ENCODE measurements around the gene AMOTL2.

The AMOTL2 gene

DNA sequence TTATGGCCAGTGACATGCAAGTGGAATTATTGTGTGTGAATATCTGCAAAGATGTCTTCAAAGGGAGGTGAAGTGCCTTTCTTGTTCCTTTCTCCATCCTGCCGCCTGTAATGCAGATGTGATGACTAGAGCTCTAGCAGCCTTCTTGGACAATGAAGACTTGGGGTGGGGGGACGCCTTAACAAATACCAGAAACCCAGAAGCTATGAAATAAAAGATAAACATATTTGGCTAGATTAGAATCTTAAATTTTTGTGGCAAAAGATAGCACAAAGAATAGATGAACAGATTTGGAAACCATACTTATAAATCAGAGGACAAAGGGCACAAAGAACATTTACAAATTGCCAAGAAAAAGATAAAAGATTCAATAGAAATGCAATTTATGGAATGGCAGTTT is 56.1 kb downstream of the AMOTL2 start:
- no peak overlapping the region for H3K9ac ChIP-seq (ENCODE audit: low read depth in 1 of 2, low read length in 2 of 2)
- H3K9me3 ChIP-seq (ENCODE audit: control insufficient read depth in 2 of 2, low read length in 2 of 2) = no peaks in the 10 kb centered on the region
- peaks cover 9 to 13% of the 10 kb centered on the region in 2 donors for H3K4me1 ChIP-seq (ENCODE audit: control insufficient read depth in 2 of 2, insufficient read depth in 2 of 2, low read length in 2 of 2)
- no peaks in the 10 kb centered on the region for H3K27me3 ChIP-seq (ENCODE audit: control insufficient read depth in 2 of 2, insufficient read depth in 2 of 2, low read length in 2 of 2)
- no peak overlapping the region for H3K4me3 ChIP-seq (ENCODE audit: low read length in 2 of 2)
- no peak overlapping the region for H3K27ac ChIP-seq (ENCODE audit: low read depth in 2 of 2, low read length in 2 of 2)
- no peaks in the 10 kb centered on the region for H3K36me3 ChIP-seq (ENCODE audit: control insufficient read depth in 2 of 2, insufficient read depth in 2 of 2, low read length in 2 of 2)

- Histone ChIP-seq H3K27ac (ENCODE audit: low read depth in 2 of 2, low read length in 2 of 2) (no peak overlapping the region), H3K27me3 (ENCODE audit: control insufficient read depth in 2 of 2, insufficient read depth in 2 of 2, low read length in 2 of 2) (no peaks in the 10 kb centered on the region), H3K9me3 (ENCODE audit: control insufficient read depth in 2 of 2, low read length in 2 of 2) (no peaks in the 10 kb centered on the region)
Observed at GRCh38 chr3:134317106-134317947, 56.9 kb downstream of the AMOTL2 start.

DNA sequence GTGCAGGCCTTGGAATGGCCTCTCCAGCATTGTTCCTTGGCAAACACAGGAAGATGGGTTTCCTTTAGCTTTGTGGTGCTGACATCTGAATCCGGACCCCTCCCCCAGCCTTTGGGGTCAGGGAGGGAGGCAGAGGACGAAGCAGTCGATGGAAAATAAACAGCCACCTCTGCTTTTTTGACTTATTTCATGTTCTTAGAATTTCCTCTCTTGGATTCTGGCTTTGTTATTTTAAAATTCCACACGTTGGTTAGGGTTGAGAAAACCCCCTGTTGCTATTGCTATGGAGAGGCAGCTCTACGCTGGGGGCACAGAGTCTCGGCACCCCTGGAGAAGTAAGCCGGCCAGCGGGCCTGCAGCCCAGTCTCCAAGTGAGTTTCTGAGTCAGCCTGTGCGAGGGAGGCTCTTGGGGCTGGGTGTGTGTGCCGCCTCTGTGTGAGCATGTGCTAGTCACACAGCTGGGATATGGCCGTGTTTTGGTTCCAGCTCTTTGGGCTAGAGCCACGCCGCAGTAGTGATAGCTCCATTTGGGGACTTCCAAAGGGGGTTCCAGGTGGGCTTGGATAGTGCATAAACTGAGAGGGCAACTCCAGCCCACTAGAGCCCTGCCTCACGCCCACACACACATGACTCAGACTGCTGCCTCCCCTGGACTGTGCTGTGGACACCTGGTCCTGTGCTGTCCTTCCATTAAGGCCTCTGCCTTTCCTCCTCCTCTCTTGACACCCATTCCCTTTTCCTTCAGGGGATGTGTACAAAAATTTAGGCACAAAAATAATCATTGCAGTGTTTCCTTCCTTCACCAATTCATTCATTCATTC is 58.8 kb downstream of the AMOTL2 start:
- H3K9ac ChIP-seq (ENCODE audit: low read depth in 1 of 2, low read length in 2 of 2) = no peak overlapping the region
- no peaks in the 10 kb centered on the region for H3K27me3 ChIP-seq (ENCODE audit: control insufficient read depth in 2 of 2, insufficient read depth in 2 of 2, low read length in 2 of 2)

More at GRCh38 chr3:134317106-134317947, 56.9 kb downstream of the AMOTL2 start:
- H3K9ac ChIP-seq (ENCODE audit: low read depth in 1 of 2, low read length in 2 of 2) = no peak overlapping the region
- peaks cover 9 to 13% of the 10 kb centered on the region in 2 donors for H3K4me1 ChIP-seq (ENCODE audit: control insufficient read depth in 2 of 2, insufficient read depth in 2 of 2, low read length in 2 of 2)
- H3K36me3 ChIP-seq (ENCODE audit: control insufficient read depth in 2 of 2, insufficient read depth in 2 of 2, low read length in 2 of 2) = no peaks in the 10 kb centered on the region
- H3K4me3 ChIP-seq (ENCODE audit: low read length in 2 of 2) = no peak overlapping the region

DNA sequence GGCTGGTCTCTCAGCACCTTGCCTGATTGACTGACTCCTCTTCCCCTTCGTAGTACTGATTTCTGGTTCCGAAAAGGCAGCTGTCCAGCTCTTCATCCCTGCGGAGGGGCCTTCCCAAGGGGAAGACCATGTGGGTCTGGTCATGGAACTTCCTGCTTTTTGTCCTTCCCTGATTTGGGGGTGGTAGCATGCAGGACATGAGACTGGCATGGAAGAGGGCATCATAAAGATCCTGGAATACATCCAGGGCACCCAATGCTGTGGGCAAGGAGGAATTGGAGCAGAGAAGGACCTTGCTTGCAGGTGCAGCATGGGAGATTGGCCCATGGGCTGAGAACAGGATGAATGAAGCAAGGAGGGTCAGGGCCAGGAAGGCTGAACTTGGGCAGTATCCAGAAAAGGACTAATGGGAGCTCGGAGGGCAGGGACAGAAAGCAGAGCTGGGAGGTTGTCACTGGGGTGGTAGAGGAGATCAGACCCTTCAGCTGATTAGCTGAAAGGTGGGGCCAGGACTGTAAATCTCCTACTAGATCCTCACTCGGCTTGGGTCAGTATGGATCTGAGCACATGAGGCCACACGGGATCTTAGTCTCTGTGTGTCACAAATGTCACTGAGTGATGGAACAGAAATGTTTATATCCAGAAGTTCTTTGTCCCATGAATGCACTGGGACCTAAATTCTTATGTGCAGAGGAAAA is 59.5 kb downstream of the AMOTL2 start:
- Histone ChIP-seq H3K4me1 (ENCODE audit: control insufficient read depth in 2 of 2, insufficient read depth in 2 of 2, low read length in 2 of 2) (peaks cover 15 to 21% of the 10 kb centered on the region in 2 donors), H3K27ac (ENCODE audit: low read depth in 2 of 2, low read length in 2 of 2) (peak overlapping the region; percentile 34 to 66), H3K27me3 (ENCODE audit: control insufficient read depth in 2 of 2, insufficient read depth in 2 of 2, low read length in 2 of 2) (no peaks in the 10 kb centered on the region), H3K9me3 (ENCODE audit: control insufficient read depth in 2 of 2, low read length in 2 of 2) (no peaks in the 10 kb centered on the region), H3K36me3 (ENCODE audit: control insufficient read depth in 2 of 2, insufficient read depth in 2 of 2, low read length in 2 of 2) (no peaks in the 10 kb centered on the region), H3K9ac (ENCODE audit: low read depth in 1 of 2, low read length in 2 of 2) (no peak overlapping the region), H3K4me3 (ENCODE audit: low read length in 2 of 2) (no peak overlapping the region)

More for the DNA sequence above, 58.8 kb downstream of the AMOTL2 start:
- Histone ChIP-seq H3K27ac (ENCODE audit: low read depth in 2 of 2, low read length in 2 of 2) (peak overlapping the region; percentile 34 to 66), H3K36me3 (ENCODE audit: control insufficient read depth in 2 of 2, insufficient read depth in 2 of 2, low read length in 2 of 2) (no peaks in the 10 kb centered on the region), H3K4me3 (ENCODE audit: low read length in 2 of 2) (no peak overlapping the region), H3K9me3 (ENCODE audit: control insufficient read depth in 2 of 2, low read length in 2 of 2) (no peaks in the 10 kb centered on the region), H3K4me1 (ENCODE audit: control insufficient read depth in 2 of 2, insufficient read depth in 2 of 2, low read length in 2 of 2) (peaks cover 9 to 13% of the 10 kb centered on the region in 2 donors)

GRCh38 chr3:134313847-134314587 is 60.2 kb downstream of the AMOTL2 start:
- H3K27ac ChIP-seq (ENCODE audit: low read depth in 2 of 2, low read length in 2 of 2) = peak overlapping the region; percentile 46 to 66
- H3K36me3 ChIP-seq (ENCODE audit: control insufficient read depth in 2 of 2, insufficient read depth in 2 of 2, low read length in 2 of 2) = no peaks in the 10 kb centered on the region
- H3K4me3 ChIP-seq (ENCODE audit: low read length in 2 of 2) = peak overlapping the region; percentile 48 to 66
- no peaks in the 10 kb centered on the region for H3K27me3 ChIP-seq (ENCODE audit: control insufficient read depth in 2 of 2, insufficient read depth in 2 of 2, low read length in 2 of 2)
- H3K4me1 ChIP-seq (ENCODE audit: control insufficient read depth in 2 of 2, insufficient read depth in 2 of 2, low read length in 2 of 2) = peaks cover 20 to 27% of the 10 kb centered on the region in 2 donors
- H3K9me3 ChIP-seq (ENCODE audit: control insufficient read depth in 2 of 2, low read length in 2 of 2) = no peaks in the 10 kb centered on the region
- H3K9ac ChIP-seq (ENCODE audit: low read depth in 1 of 2, low read length in 2 of 2) = peak overlapping the region; percentile 55 to 58

DNA sequence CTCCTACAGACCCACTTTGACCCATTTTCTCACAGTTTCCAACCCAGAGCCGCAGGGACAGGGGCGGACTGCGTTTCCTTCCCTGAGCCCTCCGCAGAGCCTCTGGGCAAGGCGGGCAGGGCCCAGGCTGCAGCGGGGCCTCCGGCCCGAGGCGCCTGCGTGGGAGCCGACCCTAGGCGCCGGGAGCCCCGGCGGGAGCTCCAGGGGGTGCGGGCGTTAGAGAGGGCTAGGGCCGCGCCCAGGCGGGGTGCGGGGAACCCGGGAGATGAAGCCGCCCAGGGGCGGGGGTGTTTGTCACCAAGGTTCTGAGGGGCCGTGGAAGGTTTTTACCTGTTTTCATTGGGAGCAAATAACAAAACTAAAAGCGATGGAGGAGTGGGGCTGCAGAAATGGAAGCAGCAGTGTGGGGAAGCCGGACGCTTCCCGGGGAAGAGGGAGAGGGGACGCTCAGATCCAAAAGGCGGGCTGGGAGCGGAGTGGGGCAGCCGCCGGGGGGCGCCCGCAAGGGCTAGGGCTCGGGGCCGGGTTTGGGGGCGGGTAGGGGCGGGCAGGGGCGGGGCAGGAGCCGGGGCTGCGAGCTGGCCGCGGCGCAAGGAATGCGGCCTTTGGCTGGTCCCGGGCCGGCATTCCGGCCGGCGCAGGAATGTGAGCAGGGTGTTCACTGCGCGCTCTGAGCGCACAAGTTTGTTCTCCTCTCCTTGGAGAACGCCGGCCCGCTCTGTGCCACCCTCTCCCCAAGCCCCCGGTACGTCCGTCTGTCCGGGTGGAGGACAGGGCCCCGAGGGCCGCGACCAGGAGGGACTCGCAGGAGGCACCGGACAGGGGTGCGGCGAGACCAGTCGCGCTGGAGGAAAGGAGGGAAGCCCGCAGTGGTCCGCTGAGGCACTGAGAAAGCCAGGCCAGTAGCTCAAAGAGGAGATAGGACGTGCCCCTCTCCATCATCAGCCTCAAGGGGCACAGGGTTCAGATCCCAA is 61.1 kb downstream of the AMOTL2 start:
- Histone ChIP-seq H3K27ac (ENCODE audit: low read depth in 2 of 2, low read length in 2 of 2) (peak overlapping the region; percentile 46 to 66), H3K4me1 (ENCODE audit: control insufficient read depth in 2 of 2, insufficient read depth in 2 of 2, low read length in 2 of 2) (peaks cover 20 to 33% of the 10 kb centered on the region in 2 donors), H3K9me3 (ENCODE audit: control insufficient read depth in 2 of 2, low read length in 2 of 2) (no peaks in the 10 kb centered on the region), H3K9ac (ENCODE audit: low read depth in 1 of 2, low read length in 2 of 2) (peak overlapping the region; percentile 55 to 58), H3K4me3 (ENCODE audit: low read length in 2 of 2) (peak overlapping the region; percentile 48 to 66), H3K27me3 (ENCODE audit: control insufficient read depth in 2 of 2, insufficient read depth in 2 of 2, low read length in 2 of 2) (no peaks in the 10 kb centered on the region), H3K36me3 (ENCODE audit: control insufficient read depth in 2 of 2, insufficient read depth in 2 of 2, low read length in 2 of 2) (no peaks in the 10 kb centered on the region)

- no peaks in the 10 kb centered on the region for H3K36me3 ChIP-seq (ENCODE audit: control insufficient read depth in 2 of 2, insufficient read depth in 2 of 2, low read length in 2 of 2)
- no peaks in the 10 kb centered on the region for H3K9me3 ChIP-seq (ENCODE audit: control insufficient read depth in 2 of 2, low read length in 2 of 2)
- peak overlapping the region in 1 of 2 donors; percentile 3 for H3K27ac ChIP-seq (ENCODE audit: low read depth in 2 of 2, low read length in 2 of 2)
- no peak overlapping the region for H3K9ac ChIP-seq (ENCODE audit: low read depth in 1 of 2, low read length in 2 of 2)
- H3K27me3 ChIP-seq (ENCODE audit: control insufficient read depth in 2 of 2, insufficient read depth in 2 of 2, low read length in 2 of 2) = peaks cover 0 to 2% of the 10 kb centered on the region in 2 donors
- no peak overlapping the region for H3K4me3 ChIP-seq (ENCODE audit: low read length in 2 of 2)
- peaks cover 20 to 34% of the 10 kb centered on the region in 2 donors for H3K4me1 ChIP-seq (ENCODE audit: control insufficient read depth in 2 of 2, insufficient read depth in 2 of 2, low read length in 2 of 2)
Observed at GRCh38 chr3:134312072-134312872, 62.0 kb downstream of the AMOTL2 start.

GRCh38 chr3:134311693-134312071 is 62.6 kb downstream of the AMOTL2 start:
- Histone ChIP-seq H3K9ac (ENCODE audit: low read depth in 1 of 2, low read length in 2 of 2) (no peak overlapping the region), H3K27ac (ENCODE audit: low read depth in 2 of 2, low read length in 2 of 2) (no peak overlapping the region), H3K4me3 (ENCODE audit: low read length in 2 of 2) (no peak overlapping the region), H3K4me1 (ENCODE audit: control insufficient read depth in 2 of 2, insufficient read depth in 2 of 2, low read length in 2 of 2) (peaks cover 20 to 34% of the 10 kb centered on the region in 2 donors), H3K9me3 (ENCODE audit: control insufficient read depth in 2 of 2, low read length in 2 of 2) (no peaks in the 10 kb centered on the region), H3K36me3 (ENCODE audit: control insufficient read depth in 2 of 2, insufficient read depth in 2 of 2, low read length in 2 of 2) (no peaks in the 10 kb centered on the region), H3K27me3 (ENCODE audit: control insufficient read depth in 2 of 2, insufficient read depth in 2 of 2, low read length in 2 of 2) (peaks cover 0 to 2% of the 10 kb centered on the region in 2 donors)

Data from mucosa of rectum (tissue), 2 donors.